DOHH2 (cell line): ENCODE results near the gene S100A3.

Source experiments
- H3F3A ChIP-seq: fragments of 200-600 bp; sonication (generic), shearing (Covaris generic); 2 replicates; pipeline ENCODE4 v1.6.0; 2016; ENCODE audit warnings: antibody characterized with exemption, mild to moderate bottlenecking; ENCODE audit not compliant: control insufficient read depth, insufficient read depth
- H3K27ac ChIP-seq: fragments of 200-600 bp; sonication (generic); 2 replicates; pipeline ENCODE4 v1.5.1; 2014; ENCODE audit warnings: low read depth, mild to moderate bottlenecking, low read length, moderate library complexity
- H3K27me3 ChIP-seq: fragments of 200-600 bp; sonication (generic); 2 replicates; pipeline ENCODE4 v1.6.1; 2014; ENCODE audit warnings: mild to moderate bottlenecking, low read length, mixed read lengths; ENCODE audit not compliant: control insufficient read depth
- H3K36me3 ChIP-seq: fragments of 200-600 bp; sonication (generic); 2 replicates; pipeline ENCODE4 v1.6.1; 2014; ENCODE audit warnings: mild to moderate bottlenecking, low read length, moderate library complexity, mixed read lengths; ENCODE audit not compliant: control insufficient read depth
- H3K4me1 ChIP-seq: fragments of 200-600 bp; sonication (generic); 2 replicates; pipeline ENCODE4 v1.6.1; 2014; ENCODE audit warnings: mild to moderate bottlenecking, low read length, mixed read lengths; ENCODE audit not compliant: control insufficient read depth
- H3K4me2 ChIP-seq: fragments of 200-600 bp; sonication (generic); 2 replicates; pipeline ENCODE4 v1.6.0; 2014; ENCODE audit warnings: mild to moderate bottlenecking, low read length, moderate library complexity
- H3K4me3 ChIP-seq: fragments of 200-600 bp; sonication (generic); 2 replicates; pipeline ENCODE4 v1.5.1; 2014; ENCODE audit warnings: mild to moderate bottlenecking, low read length, mixed read lengths
- H3K79me2 ChIP-seq: fragments of 200-600 bp; sonication (generic); 2 replicates; pipeline ENCODE4 v1.6.1; 2014; ENCODE audit warnings: mild to moderate bottlenecking, low read length, mixed read lengths; ENCODE audit not compliant: control insufficient read depth
- H3K9me2 ChIP-seq: fragments of 200-600 bp; sonication (generic); replicated peaks from 2 replicates; pipeline ENCODE4 v1.6.1; 2014; ENCODE audit warnings: mild to moderate bottlenecking, low read length, mixed read lengths; ENCODE audit not compliant: control insufficient read depth
- H3K9me3 ChIP-seq: fragments of 200-600 bp; sonication (generic); 2 replicates; pipeline ENCODE4 v1.6.1; 2014; ENCODE audit warnings: antibody characterized with exemption, low read length, mixed read lengths; ENCODE audit not compliant: control insufficient read depth, insufficient read depth
- H4K20me1 ChIP-seq: fragments of 200-600 bp; sonication (generic); 2 replicates; pipeline ENCODE4 v1.6.0; 2014; ENCODE audit warnings: low read depth, mild to moderate bottlenecking, antibody characterized with exemption, low read length, moderate library complexity; ENCODE audit not compliant: control insufficient read depth, insufficient read depth
- CTCF ChIP-seq: fragments of 200-600 bp; sonication (generic); IDR thresholded peaks from one replicate; pipeline ENCODE4 v1.5.1; 2014; ENCODE audit warnings: antibody characterized with exemption, mild to moderate bottlenecking, low read depth, low read length; ENCODE audit not compliant: poor library complexity, severe bottlenecking
- EZH2phosphoT487 ChIP-seq: fragments of 200-600 bp; sonication (generic); IDR thresholded peaks from 2 replicates; pipeline ENCODE4 v1.6.1; 2017; ENCODE audit warnings: borderline replicate concordance, mild to moderate bottlenecking, antibody characterized with exemption, low read length, moderate library complexity, mixed read lengths

The S100A3 gene

GRCh38 chr1:153535242-153536011, 13.6 kb downstream of the S100A3 start, which contains the start of gene S100A6:
S100A6 (minus strand) TSS chr1:153535991; CDS start chr1:153535339, 652 bp downstream.
- no peaks in the 10 kb centered on the region for H3K79me2 ChIP-seq
- peaks cover 6% of the 10 kb centered on the region; the same call in 1 of the 2 replicates for H3K4me1 ChIP-seq
- H4K20me1 ChIP-seq = no peaks in the 10 kb centered on the region
- H3K27ac ChIP-seq = no peak within 1 kb of the TSS
- H3F3A ChIP-seq = no peaks in the 10 kb centered on the region
- H3K9me3 ChIP-seq = no peaks in the 10 kb centered on the region
- no peaks in the 10 kb centered on the region for H3K9me2 ChIP-seq
- H3K4me3 ChIP-seq = peak within 1 kb of the TSS; percentile 48
- TF ChIP-seq EZH2phosphoT487 = no peak
- TF ChIP-seq CTCF = no peak
- H3K36me3 ChIP-seq = no peaks in the 10 kb centered on the region
- H3K27me3 ChIP-seq = peaks cover 35% of the 10 kb centered on the region
- peak within 1 kb of the TSS; percentile 62 for H3K4me2 ChIP-seq

GRCh38 chr1:153534925-153535241, 14.2 kb downstream of the S100A3 start:
- peaks cover 37% of the 10 kb centered on the region for H3K27me3 ChIP-seq
- H3K9me3 ChIP-seq = no peaks in the 10 kb centered on the region
- no peaks in the 10 kb centered on the region for H4K20me1 ChIP-seq
- no peaks in the 10 kb centered on the region for H3K9me2 ChIP-seq
- no peak overlapping the region for H3K4me2 ChIP-seq
- H3F3A ChIP-seq = no peaks in the 10 kb centered on the region
- no peaks in the 10 kb centered on the region for H3K79me2 ChIP-seq
- no peaks in the 10 kb centered on the region for H3K36me3 ChIP-seq
- TF ChIP-seq EZH2phosphoT487 (no peak), CTCF (no peak)
- no peak overlapping the region for H3K27ac ChIP-seq
- no peak overlapping the region for H3K4me3 ChIP-seq
- H3K4me1 ChIP-seq = peaks cover 6% of the 10 kb centered on the region; the same call in 1 of the 2 replicates

GRCh38 chr1:153534226-153534924, 14.7 kb downstream of the S100A3 start:
- Histone ChIP-seq H3K27ac (no peak overlapping the region), H3K79me2 (no peaks in the 10 kb centered on the region), H3K4me2 (no peak overlapping the region), H3K9me3 (no peaks in the 10 kb centered on the region), H3K27me3 (peaks cover 40% of the 10 kb centered on the region), H3K36me3 (no peaks in the 10 kb centered on the region), H3K4me1 (peaks cover 6% of the 10 kb centered on the region; the same call in 1 of the 2 replicates), H3K9me2 (no peaks in the 10 kb centered on the region), H3K4me3 (no peak overlapping the region), H3F3A (no peaks in the 10 kb centered on the region), H4K20me1 (no peaks in the 10 kb centered on the region)
- TF ChIP-seq EZH2phosphoT487 (no peak), CTCF (no peak)
